Psoas muscle (tissue), 8 donors: Measurements from ENCODE around the gene FSIP2. TPM values are rescaled to one million over a fixed set of nuclear protein-coding genes. Genes with fewer than 3 reads are reported as not detected.

Experiments
- ATAC-seq, 4 donors: fragments of 200-7000 bp; cut with Tn5 transposase; one replicate each; pipeline ENCODE4 v1.9.1; 2020; ENCODE audit warnings: moderate library complexity in 3 of 4, mild to moderate bottlenecking in 2 of 4
- DNase-seq, 2 donors: peaks; one replicate each; pipeline ENCODE4 v3.0.0-alpha.2; 2020
- H3K27ac ChIP-seq: fragments of 200-600 bp; one replicate; pipeline ENCODE4 v1.8.0; 2022
- H3K27me3 ChIP-seq, 3 donors: fragments of 200-600 bp in 1 of 3; one replicate each; pipeline versions ENCODE4 v1.6.1 to v1.8.0; 2013 to 2022; ENCODE audit warnings: low read length in 2 of 3, mild to moderate bottlenecking in 2 of 3, moderate library complexity in 1 of 3; ENCODE audit not compliant: insufficient read depth in 3 of 3
- H3K36me3 ChIP-seq, 2 donors: fragments of 200-600 bp in 1 of 2; one replicate each; pipeline versions ENCODE4 v1.6.1 to v1.8.0; 2013 to 2022; ENCODE audit warnings: low read depth in 1 of 2, mild to moderate bottlenecking in 1 of 2, moderate library complexity in 1 of 2; ENCODE audit not compliant: insufficient read depth in 1 of 2
- H3K4me1 ChIP-seq: fragments of 200-600 bp; one replicate; pipeline ENCODE4 v1.8.0; 2022
- H3K4me3 ChIP-seq: fragments of 200-600 bp; one replicate; pipeline ENCODE4 v1.8.0; 2022; ENCODE audit warnings: mild to moderate bottlenecking
- H3K9me3 ChIP-seq: fragments of 200-600 bp; one replicate; pipeline ENCODE4 v1.8.0; 2022
- WGBS, 3 donors: extraction: QIAGEN DNeasy Blood & Tissue Kit; methylation state at CpG; one replicate each; pipeline versions ENCODE4 v1.1.6 to v1.1.7; 2013; 5-methylcytosine and 5-hydroxymethylcytosine counted together
- intact Hi-C, 2 donors: fragments of 100-400 bp; cut with DNase I; formaldehyde crosslinking; loops; one replicate each; pipeline versions ENCODE4 v1.11.0 to v1.14.2; 2022
- polyA plus RNA-seq, 3 donors: library from polyadenylated mRNA; stranded (reverse); fragments of 200-250 nt; gene quantifications; one replicate each; pipeline ENCODE4 v1.2.3, GENCODE V29; 2013
- total RNA-seq, 4 donors: library from RNA; stranded (reverse); fragmentation: NEBNext Ultra II Directional in 2 of 4; extraction: Animal tissue kit (Norgen Biotek cat#: 25700) in 2 of 4; gene quantifications; one replicate each; pipeline versions ENCODE4 v1.2.1 to v1.2.4, GENCODE V29; 2021 to 2023
- TF ChIP-seq, protein P1 (sequence below): fragments of 200-600 bp; IDR thresholded peaks from one replicate; pipeline ENCODE4 v1.8.0; 2022; ENCODE audit warnings: antibody characterized with exemption
- donor health status: healthy with polysubstance abuse.
- donor health status: DM: no; HTN: no; CAD: no; lungs with moderate emphysema.
- donor health status: Bipolar disorder and iron deficiency.
- donor health status: healthy.
- donor health status: DM: yes; HTN: yes; CAD: no.
- donor health status: DM: no; HTN: no; CAD: no.
- donor health status: DM: no; HTN: no; CAD: no.
- donor health status: DM: yes; HTN: yes; CAD: no.

Gene FSIP2
- total and polyA plus RNA-seq, 7 donors = 0.01 to 0.34 (median 0.06) TPM; not detected in 1

DNA sequence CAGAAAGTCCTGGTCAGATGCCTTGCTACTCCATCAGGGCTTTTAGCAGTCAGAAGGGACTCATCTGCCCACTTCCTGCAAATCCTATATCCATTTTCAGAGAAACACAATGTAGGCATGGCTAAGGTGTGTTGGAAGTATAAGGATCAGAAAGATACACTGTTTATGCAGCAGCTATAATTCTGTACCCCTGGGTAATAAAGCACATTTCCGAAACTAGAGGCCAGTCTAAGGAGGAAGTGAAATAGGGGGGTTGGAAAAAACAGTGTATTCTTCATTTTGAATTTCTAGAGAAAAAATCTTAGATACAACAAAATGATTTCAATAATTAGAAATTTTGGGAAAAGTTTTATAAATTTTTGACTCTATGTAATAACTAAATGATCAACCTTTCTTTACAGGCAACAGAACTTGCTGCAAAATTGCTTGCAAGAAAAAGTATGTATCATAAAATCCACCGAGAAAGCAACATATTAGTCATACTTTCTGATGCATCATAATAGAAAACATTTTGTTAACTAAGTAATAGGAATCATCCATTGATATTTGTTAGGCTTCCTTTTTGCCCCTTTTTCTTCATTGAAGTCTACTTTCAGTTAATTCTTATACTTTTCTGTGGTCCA is 47.4 kb downstream of the FSIP2 start:
- Histone ChIP-seq H3K9me3 (no peaks in the 10 kb centered on the region), H3K27me3 (no peaks in the 10 kb centered on the region), H3K27ac (no peak overlapping the region), H3K4me1 (no peaks in the 10 kb centered on the region), H3K36me3 (no peaks in the 10 kb centered on the region), H3K4me3 (no peak overlapping the region)
- intact Hi-C loops = no loop called here
- ATAC-seq (no peak), DNase-seq (no peak)
- 69 to 76% (median 70%) methylated on average over 2 of the region's 2 CpGs for WGBS, 3 donors
- TF ChIP-seq, protein P1, sequence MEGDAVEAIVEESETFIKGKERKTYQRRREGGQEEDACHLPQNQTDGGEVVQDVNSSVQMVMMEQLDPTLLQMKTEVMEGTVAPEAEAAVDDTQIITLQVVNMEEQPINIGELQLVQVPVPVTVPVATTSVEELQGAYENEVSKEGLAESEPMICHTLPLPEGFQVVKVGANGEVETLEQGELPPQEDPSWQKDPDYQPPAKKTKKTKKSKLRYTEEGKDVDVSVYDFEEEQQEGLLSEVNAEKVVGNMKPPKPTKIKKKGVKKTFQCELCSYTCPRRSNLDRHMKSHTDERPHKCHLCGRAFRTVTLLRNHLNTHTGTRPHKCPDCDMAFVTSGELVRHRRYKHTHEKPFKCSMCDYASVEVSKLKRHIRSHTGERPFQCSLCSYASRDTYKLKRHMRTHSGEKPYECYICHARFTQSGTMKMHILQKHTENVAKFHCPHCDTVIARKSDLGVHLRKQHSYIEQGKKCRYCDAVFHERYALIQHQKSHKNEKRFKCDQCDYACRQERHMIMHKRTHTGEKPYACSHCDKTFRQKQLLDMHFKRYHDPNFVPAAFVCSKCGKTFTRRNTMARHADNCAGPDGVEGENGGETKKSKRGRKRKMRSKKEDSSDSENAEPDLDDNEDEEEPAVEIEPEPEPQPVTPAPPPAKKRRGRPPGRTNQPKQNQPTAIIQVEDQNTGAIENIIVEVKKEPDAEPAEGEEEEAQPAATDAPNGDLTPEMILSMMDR = no peak

DNA sequence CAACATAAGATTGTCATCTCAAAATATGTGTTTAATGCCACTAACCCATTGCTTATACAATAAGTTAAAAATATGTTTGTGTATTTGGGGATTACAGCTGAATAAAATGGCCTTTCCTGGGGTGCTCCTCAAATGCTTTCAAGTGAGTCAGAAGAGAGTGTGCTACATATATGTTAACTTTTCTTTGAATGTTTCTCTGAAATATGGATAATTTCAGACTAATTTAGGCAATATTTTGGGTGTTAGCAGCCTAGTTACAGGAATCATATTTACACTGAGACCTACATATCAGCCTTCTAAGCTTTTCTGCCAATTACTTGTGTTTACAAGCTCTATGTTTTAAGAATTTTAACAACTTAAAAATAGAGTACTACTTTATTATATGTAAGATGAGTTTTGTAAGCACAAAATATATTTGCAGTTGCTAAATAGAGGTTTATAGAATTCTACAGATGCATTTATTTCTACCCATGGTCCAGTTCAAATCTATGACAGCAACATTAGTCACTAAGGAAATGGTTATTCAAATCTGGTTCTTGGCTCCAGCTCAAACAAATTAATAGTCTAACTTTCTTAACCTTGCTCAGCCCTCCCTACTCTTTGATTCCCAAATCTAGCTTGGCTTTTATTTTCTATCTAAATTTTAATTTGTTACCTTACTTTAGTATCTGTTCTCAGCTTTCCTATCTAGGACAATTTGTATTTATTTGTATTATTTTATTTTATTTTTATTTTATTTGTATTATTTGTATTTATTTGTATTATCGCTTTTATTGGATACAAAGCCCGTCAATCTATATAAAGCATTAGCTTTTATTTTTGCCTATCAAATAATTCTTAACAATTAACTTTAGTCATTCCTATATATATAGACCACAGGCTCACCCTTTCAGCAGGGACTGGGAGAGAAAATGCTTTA is 48.9 kb downstream of the FSIP2 start:
- no peaks in the 10 kb centered on the region for H3K9me3 ChIP-seq
- intact Hi-C loops = no loop called here

DNA sequence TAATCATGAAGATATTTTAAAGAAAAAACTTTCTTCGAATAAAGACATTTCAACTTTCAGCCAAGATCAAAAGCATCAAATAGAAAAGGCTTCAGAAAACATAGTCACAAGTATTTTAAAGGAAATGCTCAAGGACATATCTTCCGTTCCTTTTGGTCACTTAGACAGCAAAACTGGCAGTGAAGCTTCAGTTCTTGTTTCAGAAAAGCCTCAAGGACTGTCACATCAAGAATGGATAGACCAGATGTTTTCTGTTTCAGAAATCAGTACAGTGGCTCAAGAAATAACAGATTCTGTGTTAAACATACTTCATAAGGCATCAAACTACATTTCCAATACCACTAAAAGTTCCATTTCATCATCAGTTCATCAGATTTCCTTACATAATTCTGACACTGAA is 51.8 kb downstream of the FSIP2 start:
- ATAC-seq (no peak), DNase-seq (no peak)
- Histone ChIP-seq H3K9me3 (no peaks in the 10 kb centered on the region), H3K27me3 (no peaks in the 10 kb centered on the region), H3K36me3 (no peaks in the 10 kb centered on the region), H3K4me3 (no peak overlapping the region), H3K27ac (no peak overlapping the region), H3K4me1 (no peaks in the 10 kb centered on the region)
- intact Hi-C loops = no loop called here
- TF ChIP-seq, protein P1 = no peak
- 84 to 88% (median 88%) methylated on average over 2 of the region's 2 CpGs for WGBS, 3 donors

More for the DNA sequence above, 48.9 kb downstream of the FSIP2 start:
- H3K27me3 ChIP-seq = no peaks in the 10 kb centered on the region
- TF ChIP-seq, protein P1 = no peak
- H3K27ac ChIP-seq = no peak overlapping the region
- H3K4me1 ChIP-seq = no peaks in the 10 kb centered on the region
- DNase-seq (no peak), ATAC-seq (no peak)
- H3K36me3 ChIP-seq = no peaks in the 10 kb centered on the region
- WGBS, 3 donors = 91 to 96% (median 95%) methylated on average over 2 of the region's 2 CpGs
- no peak overlapping the region for H3K4me3 ChIP-seq

DNA sequence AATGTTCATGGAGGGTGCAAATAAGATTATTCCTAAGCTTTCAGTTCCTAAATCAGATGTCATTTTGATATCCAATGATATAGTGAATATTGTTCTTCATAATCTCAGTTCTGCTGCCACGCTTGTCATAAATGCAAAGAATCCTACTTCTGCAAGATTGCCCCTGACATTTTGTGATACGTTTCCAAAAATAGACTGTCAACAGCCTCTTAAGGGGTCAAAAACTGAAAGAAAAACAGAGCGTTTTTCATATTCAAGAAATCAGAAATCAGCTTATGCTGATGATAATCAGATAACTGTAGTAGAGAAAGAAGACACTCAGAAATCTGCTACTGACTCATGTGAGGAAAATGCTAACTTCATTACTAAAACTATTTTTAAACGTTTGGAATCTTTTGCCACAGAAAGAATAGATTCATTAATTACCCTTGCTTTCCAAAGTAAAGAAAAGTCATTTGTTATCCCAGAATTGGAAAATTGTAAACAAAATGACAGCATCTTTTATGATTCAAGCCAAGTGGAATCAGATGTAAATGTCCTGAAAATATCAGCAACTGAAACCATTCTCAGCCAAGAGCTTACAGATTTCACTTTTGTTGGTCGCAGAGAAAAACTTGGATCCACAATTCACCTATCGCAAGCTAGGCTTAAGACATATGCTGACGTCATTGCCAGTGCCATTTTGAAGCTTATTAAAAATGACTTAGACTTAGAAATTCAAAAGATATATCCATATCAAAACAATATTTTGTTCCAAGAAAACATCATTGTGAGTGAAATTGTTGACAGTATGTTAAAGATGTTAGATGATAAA is 55.1 kb downstream of the FSIP2 start:
- TF ChIP-seq, protein P1 = no peak
- ATAC-seq (no peak), DNase-seq (no peak)
- no peak overlapping the region for H3K4me3 ChIP-seq
- WGBS, 3 donors = 73 to 83% (median 78%) methylated on average over 7 of the region's 7 CpGs
- H3K9me3 ChIP-seq = no peaks in the 10 kb centered on the region
- no peaks in the 10 kb centered on the region for H3K27me3 ChIP-seq
- H3K36me3 ChIP-seq = no peaks in the 10 kb centered on the region
- no peaks in the 10 kb centered on the region for H3K4me1 ChIP-seq
- H3K27ac ChIP-seq = no peak overlapping the region
- intact Hi-C loops = no loop called here
